ENCODE data around the gene DNM1.
"Not testable (repeated sequence)": the region's sequence is repeated elsewhere in the genome, so short reads cannot be mapped to it uniquely, and the experiment has no call there.

DNM1 gene

GRCh38 chr9:128276008-128276573 lies 72.9 kb downstream of the DNM1 start, which contains the start of gene SWI5:
SWI5 (plus strand) TSS chr9:128276276.
- DNase-seq (ENCODE audit: low read depth in 2 of 2): peak; percentile 99 to 100

- no peak for DNase-seq (ENCODE audit: low read depth in 2 of 2)
These were observed 73.5 kb downstream of the DNM1 start for GRCh38 chr9:128276574-128277270.

DNA sequence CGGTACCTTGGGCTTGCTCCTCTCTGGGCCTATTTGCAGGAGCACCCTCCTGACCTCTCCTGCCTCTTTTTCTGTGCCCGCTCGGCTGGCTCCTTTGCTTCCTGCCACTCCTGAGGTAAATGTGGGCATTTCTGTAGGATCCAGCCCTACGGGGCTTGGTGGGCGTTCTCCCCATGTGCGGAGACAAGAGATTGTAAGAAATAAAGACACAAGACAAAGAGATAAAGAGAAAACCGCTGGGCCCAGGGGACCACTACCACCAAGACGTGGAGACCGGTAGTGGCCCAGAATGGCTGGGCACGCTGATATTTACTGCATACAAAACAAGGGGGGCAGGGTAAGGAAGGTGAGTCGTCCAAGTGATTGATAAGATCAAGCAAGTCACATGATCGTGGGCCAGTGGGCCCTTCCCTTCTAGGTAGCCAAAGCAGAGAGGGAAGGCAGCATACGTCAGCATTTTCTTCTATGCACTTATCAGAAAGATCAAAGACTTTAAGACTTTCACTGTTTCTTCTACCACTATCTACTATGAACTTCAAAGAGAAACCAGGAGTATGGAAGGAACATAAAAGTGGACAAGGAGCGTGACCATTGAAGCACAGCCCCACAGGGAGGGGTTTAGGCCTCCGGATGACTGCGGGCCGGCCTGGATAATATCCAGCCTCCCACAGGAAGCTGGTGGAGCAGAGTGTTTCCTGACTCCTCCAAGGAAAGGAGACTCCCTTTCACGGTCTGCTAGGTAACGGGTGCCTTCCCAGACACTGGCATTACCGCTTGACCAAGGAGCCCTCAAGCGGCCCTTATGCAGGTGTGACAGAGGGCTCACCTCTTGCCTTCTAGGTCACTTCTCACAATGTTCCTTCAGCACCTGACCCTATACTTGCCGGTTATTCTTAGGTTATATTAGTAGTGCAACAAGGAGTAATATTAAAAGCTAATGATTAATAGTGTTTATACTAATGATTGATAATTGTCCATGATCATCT lies 76.2 kb downstream of the DNM1 start:
- not testable (repeated sequence) for DNase-seq (ENCODE audit: low read depth in 2 of 2)

DNA sequence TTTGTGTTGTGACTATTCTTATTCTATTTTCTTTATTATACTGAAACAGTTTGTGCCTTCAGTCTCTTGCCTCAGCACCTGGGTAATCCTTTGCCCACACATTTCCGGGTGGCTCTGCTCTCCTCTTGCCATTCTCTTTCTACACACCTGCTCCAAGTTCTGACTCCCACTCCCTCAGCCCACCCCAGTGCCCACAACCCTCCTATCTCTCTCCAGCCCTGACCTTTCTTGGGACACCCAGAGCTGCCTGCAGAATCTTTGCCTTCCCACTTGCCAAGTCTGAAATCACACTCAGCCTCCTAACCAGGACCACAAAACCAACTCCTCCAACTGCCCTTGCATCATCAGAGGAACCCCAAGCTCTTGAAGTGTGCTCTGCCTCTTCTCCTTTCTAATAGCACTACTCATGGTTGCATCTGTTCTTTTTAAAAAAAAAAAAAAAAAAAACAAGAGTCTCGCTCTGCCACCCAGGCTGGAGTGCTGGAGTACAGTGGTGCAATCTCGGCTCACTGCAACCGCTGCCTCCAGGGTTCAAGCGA lies 77.0 kb downstream of the DNM1 start:
- DNase-seq (ENCODE audit: low read depth in 2 of 2): no peak

- no peak for DNase-seq (ENCODE audit: low read depth in 2 of 2)
These were observed 79.3 kb downstream of the DNM1 start for GRCh38 chr9:128282500-128282899.

DNA sequence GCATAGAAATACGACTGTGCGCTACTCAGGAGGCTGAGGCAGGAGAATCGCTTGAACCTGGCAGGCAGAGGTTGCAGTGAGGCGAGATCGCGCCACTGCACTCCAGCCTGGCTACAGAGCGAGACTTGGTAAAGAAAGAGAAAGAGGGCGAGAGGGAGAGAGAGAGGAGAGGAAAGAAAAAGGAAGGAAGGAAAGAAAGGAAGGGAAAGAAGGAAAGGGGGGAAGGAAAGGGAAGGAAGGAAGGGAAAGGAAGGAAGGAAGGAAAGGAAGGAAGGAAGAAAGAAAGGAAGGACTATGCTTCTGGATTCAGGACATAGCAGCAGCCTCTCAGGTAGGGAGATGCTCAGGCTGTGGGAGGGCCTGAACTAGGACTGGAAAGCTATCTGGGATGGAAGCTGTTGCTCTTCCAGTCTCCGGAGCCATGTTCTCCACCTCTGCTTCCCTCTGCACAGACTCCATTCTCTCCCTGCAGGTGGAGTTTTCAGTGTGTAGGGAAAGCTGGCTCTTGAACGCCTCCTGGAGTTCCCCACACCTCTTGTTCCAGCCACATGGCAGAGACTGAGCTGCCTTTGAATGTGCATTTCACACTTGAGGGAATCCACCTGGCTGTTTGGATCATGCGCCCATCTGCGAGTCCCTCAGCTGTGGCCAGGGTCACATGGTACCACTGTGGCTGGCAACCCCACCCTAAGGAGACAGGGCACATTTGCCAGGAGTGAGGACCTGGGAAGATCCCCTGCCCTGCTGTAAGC lies 82.0 kb downstream of the DNM1 start:
- no peak for DNase-seq (ENCODE audit: low read depth in 2 of 2)

- no peak for DNase-seq (ENCODE audit: low read depth in 2 of 2)
These were observed 83.3 kb downstream of the DNM1 start for GRCh38 chr9:128286440-128286839.

- no peak for DNase-seq (ENCODE audit: low read depth in 2 of 2)
These were observed 85.3 kb downstream of the DNM1 start for GRCh38 chr9:128288273-128289004.

- no peak for DNase-seq (ENCODE audit: low read depth in 2 of 2)
These were observed 88.8 kb downstream of the DNM1 start for GRCh38 chr9:128292009-128292408.

GRCh38 chr9:128293091-128293490 lies 89.9 kb downstream of the DNM1 start:
- no peak for DNase-seq (ENCODE audit: low read depth in 2 of 2)

- DNase-seq (ENCODE audit: low read depth in 2 of 2): no peak
These were observed 91.0 kb downstream of the DNM1 start for GRCh38 chr9:128294142-128294541.

- no peak for DNase-seq (ENCODE audit: low read depth in 2 of 2)
These were observed 93.4 kb downstream of the DNM1 start for GRCh38 chr9:128296340-128297220.

- DNase-seq (ENCODE audit: low read depth in 2 of 2): no peak
These were observed 94.1 kb downstream of the DNM1 start for GRCh38 chr9:128297221-128297773.

GRCh38 chr9:128298535-128299482 lies 95.6 kb downstream of the DNM1 start:
- DNase-seq (ENCODE audit: low read depth in 2 of 2): no peak

- DNase-seq (ENCODE audit: low read depth in 2 of 2): no peak
These were observed 101.2 kb downstream of the DNM1 start for GRCh38 chr9:128304136-128304970.

Measured in stimulated activated CD8-positive, alpha-beta memory T cell treated with anti-CD3 and anti-CD28 coated beads, Interleukin-7, amount 100 ng/mL, for 4 hours (primary cell).